HepG2 (cell line): Measurements from ENCODE around the gene RBM45. TPM values are rescaled to one million over a fixed set of nuclear protein-coding genes. Genes with fewer than 3 reads are reported as not detected.
A peak's percentile ranks its signal among the peaks of the same experiment; 100 is the strongest.

Experiments used
- CREM ChIP-seq, 2 experiments: sonication (generic) in 1 of 2; formaldehyde crosslinking in 1 of 2; IDR thresholded peaks; 2 replicates each; pipeline versions ENCODE4 v1.4.0 to v1.6.1; 2016 to 2020; ENCODE audit warnings: antibody characterized with exemption in 1 of 2, mild to moderate bottlenecking in 1 of 2, missing genetic modification reagents in 1 of 2
- DMAP1 ChIP-seq: IDR thresholded peaks from 2 replicates; pipeline ENCODE4 v1.6.1; 2016
- ELF3 ChIP-seq: IDR thresholded peaks from 2 replicates; pipeline ENCODE4 v1.6.1; 2016; ENCODE audit warnings: missing genetic modification reagents, missing compliant biosample characterization
- MBD4 ChIP-seq: IDR thresholded peaks from 2 replicates; pipeline ENCODE4 v1.6.1; 2012; ENCODE audit warnings: low read length, inconsistent platforms, borderline replicate concordance
- POLR2G ChIP-seq: fragments of 200-400 bp; formaldehyde crosslinking; IDR thresholded peaks from 2 replicates; pipeline ENCODE4 v1.6.1; 2018; ENCODE audit warnings: mild to moderate bottlenecking, low read depth, low read length, moderate library complexity
- PTBP1 ChIP-seq: fragments of 200-400 bp; formaldehyde crosslinking; IDR thresholded peaks from 2 replicates; pipeline ENCODE4 v1.6.1; 2018; ENCODE audit warnings: low read length, low read depth; ENCODE audit not compliant: poor library complexity, severe bottlenecking
- SNAPC2 ChIP-seq: sonication (generic); formaldehyde crosslinking; IDR thresholded peaks from 2 replicates; pipeline ENCODE4 v1.8.1; 2022; ENCODE audit warnings: mild to moderate bottlenecking, missing genetic modification reagents
- SSRP1 ChIP-seq: IDR thresholded peaks from 2 replicates; pipeline ENCODE4 v1.6.1; 2016; ENCODE audit warnings: control low read depth
- STAG1 ChIP-seq: sonication (generic); formaldehyde crosslinking; IDR thresholded peaks from 2 replicates; pipeline ENCODE4 v1.4.0; 2020; ENCODE audit warnings: missing genetic modification reagents
- TBX3 ChIP-seq: fragments of 450-650 bp; IDR thresholded peaks from 2 replicates; pipeline ENCODE4 v1.6.1; 2017; ENCODE audit warnings: antibody characterized with exemption, mild to moderate bottlenecking, inconsistent platforms, borderline replicate concordance
- ZFP41 ChIP-seq: sonication (generic); formaldehyde crosslinking; IDR thresholded peaks from 2 replicates; pipeline ENCODE4 v1.4.0; 2020; ENCODE audit warnings: mild to moderate bottlenecking, missing genetic modification reagents, borderline replicate concordance
- ZKSCAN5 ChIP-seq: sonication (generic); formaldehyde crosslinking; IDR thresholded peaks from 2 replicates; pipeline ENCODE4 v1.5.1; 2020; ENCODE audit warnings: mild to moderate bottlenecking, missing genetic modification reagents
- ZNF234 ChIP-seq: sonication (generic); formaldehyde crosslinking; conservative IDR thresholded peaks from 2 replicates; pipeline ENCODE4 v1.5.1; 2020; ENCODE audit warnings: mild to moderate bottlenecking, missing genetic modification reagents
- ZNF44 ChIP-seq: sonication (generic); formaldehyde crosslinking; IDR thresholded peaks from 2 replicates; pipeline ENCODE4 v1.5.1; 2020; ENCODE audit warnings: mild to moderate bottlenecking, missing genetic modification reagents
- polyA plus RNA-seq, 8 experiments: library from polyadenylated mRNA; depleted of rRNA in 3 of 8; stranded (reverse) in 7 of 8; unstranded in 1 of 8; fragments of >200 nt; fragmentation: Illumina TruSeq in 4 of 8; extraction: Trizol in 4 of 8; gene quantifications; 2 replicates each; pipeline versions ENCODE4 v1.2.1 to v1.2.3, GENCODE V29; 2011 to 2016; ENCODE audit warnings: low read depth in 4 of 8, missing spikeins in 1 of 8, mixed read lengths in 1 of 8; ENCODE audit not compliant: insufficient read depth in 1 of 8
- total RNA-seq, 5 experiments: library from RNA; depleted of rRNA; stranded (reverse); fragments of >200 nt; fragmentation: Illumina TruSeq; extraction: Trizol; gene quantifications; 2 replicates each; pipeline ENCODE4 v1.2.3, GENCODE V29; 2016; ENCODE audit warnings: low read depth in 1 of 5
- TF ChIP-seq, protein P1 (sequence below): sonication (generic); formaldehyde crosslinking; IDR thresholded peaks from 2 replicates; pipeline ENCODE4 v1.5.0; 2020; ENCODE audit warnings: mild to moderate bottlenecking, missing genetic modification reagents
- TF ChIP-seq, protein P2 (sequence below): sonication (generic); formaldehyde crosslinking; IDR thresholded peaks from 2 replicates; pipeline ENCODE4 v1.9.0; 2021; ENCODE audit warnings: missing genetic modification reagents, borderline replicate concordance
- TF ChIP-seq, protein P3 (sequence below): sonication (generic); formaldehyde crosslinking; IDR thresholded peaks from 2 replicates; pipeline ENCODE4 v1.5.0; 2020; ENCODE audit warnings: mild to moderate bottlenecking, missing genetic modification reagents, borderline replicate concordance

Gene RBM45
- total and polyA plus RNA-seq, 2 of the 13 experiments (the other 11 are each of a cell fraction or from before 2014, with no cell fraction given), result 5.7 to 25.2 TPM

DNA sequence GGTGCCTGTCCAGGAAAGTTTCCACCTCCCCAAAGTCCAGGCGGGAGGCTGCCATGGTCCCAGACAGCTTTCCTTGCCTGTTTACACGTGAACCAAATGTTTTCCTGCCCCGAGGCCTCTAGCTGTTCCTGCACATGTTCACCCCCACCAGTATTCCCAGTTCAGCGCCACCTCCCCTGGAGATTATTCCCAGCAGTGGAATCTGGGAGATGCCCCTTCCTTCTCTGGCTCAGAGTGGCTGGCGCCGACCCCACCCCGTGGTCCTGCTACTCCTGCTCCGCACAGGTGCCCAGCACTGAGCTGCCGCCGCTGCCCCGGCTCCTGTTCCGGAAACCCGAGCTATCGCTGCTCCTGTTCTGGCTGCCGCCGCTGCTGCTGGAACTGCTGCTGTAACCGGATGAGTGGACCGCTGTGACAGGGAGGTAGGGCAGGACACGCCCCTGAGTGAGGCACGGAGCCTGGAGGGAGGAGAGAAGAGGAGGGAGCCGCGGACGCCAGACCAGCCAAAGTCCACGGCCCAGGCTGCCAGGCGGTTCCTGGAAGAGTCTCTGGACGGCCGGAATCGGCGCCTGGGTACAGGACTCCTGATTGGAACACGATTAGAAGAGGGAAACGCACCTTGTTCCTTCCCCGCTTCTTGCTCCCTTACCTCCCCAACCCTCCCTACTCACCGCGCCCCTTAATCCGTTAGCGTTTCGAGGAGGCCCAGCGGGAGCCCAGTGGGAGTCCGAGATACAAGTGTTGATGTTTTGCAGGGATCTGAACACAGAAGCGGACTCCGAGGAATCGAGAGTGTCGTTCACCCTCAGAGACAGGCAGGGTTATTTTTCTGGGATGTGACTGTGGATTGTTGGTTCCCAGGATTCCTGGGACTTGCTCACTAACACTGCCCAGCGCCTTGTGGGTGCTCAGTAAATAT is 39.6 kb upstream of the RBM45 start, which contains the start of gene PDE11A (continued):
- TF ChIP-seq, protein P1, sequence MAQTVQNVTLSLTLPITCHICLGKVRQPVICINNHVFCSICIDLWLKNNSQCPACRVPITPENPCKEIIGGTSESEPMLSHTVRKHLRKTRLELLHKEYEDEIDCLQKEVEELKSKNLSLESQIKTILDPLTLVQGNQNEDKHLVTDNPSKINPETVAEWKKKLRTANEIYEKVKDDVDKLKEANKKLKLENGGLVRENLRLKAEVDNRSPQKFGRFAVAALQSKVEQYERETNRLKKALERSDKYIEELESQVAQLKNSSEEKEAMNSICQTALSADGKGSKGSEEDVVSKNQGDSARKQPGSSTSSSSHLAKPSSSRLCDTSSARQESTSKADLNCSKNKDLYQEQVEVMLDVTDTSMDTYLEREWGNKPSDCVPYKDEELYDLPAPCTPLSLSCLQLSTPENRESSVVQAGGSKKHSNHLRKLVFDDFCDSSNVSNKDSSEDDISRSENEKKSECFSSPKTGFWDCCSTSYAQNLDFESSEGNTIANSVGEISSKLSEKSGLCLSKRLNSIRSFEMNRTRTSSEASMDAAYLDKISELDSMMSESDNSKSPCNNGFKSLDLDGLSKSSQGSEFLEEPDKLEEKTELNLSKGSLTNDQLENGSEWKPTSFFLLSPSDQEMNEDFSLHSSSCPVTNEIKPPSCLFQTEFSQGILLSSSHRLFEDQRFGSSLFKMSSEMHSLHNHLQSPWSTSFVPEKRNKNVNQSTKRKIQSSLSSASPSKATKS (CRISPR knock-in tag), result no peak
- peak; percentile 79; the same call in 1 of the 2 replicates for TF ChIP-seq ELF3 (CRISPR knock-in tag)
- TF ChIP-seq, protein P2, sequence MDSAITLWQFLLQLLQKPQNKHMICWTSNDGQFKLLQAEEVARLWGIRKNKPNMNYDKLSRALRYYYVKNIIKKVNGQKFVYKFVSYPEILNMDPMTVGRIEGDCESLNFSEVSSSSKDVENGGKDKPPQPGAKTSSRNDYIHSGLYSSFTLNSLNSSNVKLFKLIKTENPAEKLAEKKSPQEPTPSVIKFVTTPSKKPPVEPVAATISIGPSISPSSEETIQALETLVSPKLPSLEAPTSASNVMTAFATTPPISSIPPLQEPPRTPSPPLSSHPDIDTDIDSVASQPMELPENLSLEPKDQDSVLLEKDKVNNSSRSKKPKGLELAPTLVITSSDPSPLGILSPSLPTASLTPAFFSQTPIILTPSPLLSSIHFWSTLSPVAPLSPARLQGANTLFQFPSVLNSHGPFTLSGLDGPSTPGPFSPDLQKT (CRISPR knock-in tag), result peak; percentile 44; the same call in 1 of the 2 replicates
- no peak for TF ChIP-seq ZFP41 (CRISPR knock-in tag)
- TF ChIP-seq ZNF44, result peak; percentile 67; the same call in 1 of the 2 replicates
- no peak for TF ChIP-seq MBD4
- no peak for TF ChIP-seq ZKSCAN5
- TF ChIP-seq DMAP1 (CRISPR knock-in tag), result peak; percentile 82
- TF ChIP-seq SSRP1, result no peak
- peak; percentile 97 for TF ChIP-seq POLR2G
- TF ChIP-seq SNAPC2 (CRISPR knock-in tag), result no peak
- no peak for TF ChIP-seq CREM (IDR thresholded peaks at IDR 0.05)
- TF ChIP-seq CREM (CRISPR knock-in tag; IDR thresholded peaks at IDR 0.05), result no peak
- no peak for TF ChIP-seq ZNF234 (CRISPR knock-in tag)
- TF ChIP-seq, protein P3, sequence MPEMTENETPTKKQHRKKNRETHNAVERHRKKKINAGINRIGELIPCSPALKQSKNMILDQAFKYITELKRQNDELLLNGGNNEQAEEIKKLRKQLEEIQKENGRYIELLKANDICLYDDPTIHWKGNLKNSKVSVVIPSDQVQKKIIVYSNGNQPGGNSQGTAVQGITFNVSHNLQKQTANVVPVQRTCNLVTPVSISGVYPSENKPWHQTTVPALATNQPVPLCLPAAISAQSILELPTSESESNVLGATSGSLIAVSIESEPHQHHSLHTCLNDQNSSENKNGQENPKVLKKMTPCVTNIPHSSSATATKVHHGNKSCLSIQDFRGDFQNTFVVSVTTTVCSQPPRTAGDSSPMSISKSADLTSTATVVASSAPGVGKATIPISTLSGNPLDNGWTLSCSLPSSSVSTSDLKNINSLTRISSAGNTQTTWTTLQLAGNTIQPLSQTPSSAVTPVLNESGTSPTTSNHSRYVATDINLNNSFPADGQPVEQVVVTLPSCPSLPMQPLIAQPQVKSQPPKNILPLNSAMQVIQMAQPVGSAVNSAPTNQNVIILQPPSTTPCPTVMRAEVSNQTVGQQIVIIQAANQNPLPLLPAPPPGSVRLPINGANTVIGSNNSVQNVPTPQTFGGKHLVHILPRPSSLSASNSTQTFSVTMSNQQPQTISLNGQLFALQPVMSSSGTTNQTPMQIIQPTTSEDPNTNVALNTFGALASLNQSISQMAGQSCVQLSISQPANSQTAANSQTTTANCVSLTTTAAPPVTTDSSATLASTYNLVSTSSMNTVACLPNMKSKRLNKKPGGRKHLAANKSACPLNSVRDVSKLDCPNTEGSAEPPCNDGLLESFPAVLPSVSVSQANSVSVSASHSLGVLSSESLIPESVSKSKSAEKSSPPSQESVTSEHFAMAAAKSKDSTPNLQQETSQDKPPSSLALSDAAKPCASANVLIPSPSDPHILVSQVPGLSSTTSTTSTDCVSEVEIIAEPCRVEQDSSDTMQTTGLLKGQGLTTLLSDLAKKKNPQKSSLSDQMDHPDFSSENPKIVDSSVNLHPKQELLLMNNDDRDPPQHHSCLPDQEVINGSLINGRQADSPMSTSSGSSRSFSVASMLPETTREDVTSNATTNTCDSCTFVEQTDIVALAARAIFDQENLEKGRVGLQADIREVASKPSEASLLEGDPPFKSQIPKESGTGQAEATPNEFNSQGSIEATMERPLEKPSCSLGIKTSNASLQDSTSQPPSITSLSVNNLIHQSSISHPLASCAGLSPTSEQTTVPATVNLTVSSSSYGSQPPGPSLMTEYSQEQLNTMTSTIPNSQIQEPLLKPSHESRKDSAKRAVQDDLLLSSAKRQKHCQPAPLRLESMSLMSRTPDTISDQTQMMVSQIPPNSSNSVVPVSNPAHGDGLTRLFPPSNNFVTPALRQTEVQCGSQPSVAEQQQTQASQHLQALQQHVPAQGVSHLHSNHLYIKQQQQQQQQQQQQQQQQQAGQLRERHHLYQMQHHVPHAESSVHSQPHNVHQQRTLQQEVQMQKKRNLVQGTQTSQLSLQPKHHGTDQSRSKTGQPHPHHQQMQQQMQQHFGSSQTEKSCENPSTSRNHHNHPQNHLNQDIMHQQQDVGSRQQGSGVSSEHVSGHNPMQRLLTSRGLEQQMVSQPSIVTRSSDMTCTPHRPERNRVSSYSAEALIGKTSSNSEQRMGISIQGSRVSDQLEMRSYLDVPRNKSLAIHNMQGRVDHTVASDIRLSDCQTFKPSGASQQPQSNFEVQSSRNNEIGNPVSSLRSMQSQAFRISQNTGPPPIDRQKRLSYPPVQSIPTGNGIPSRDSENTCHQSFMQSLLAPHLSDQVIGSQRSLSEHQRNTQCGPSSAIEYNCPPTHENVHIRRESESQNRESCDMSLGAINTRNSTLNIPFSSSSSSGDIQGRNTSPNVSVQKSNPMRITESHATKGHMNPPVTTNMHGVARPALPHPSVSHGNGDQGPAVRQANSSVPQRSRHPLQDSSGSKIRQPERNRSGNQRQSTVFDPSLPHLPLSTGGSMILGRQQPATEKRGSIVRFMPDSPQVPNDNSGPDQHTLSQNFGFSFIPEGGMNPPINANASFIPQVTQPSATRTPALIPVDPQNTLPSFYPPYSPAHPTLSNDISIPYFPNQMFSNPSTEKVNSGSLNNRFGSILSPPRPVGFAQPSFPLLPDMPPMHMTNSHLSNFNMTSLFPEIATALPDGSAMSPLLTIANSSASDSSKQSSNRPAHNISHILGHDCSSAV (CRISPR knock-in tag), result no peak
- peak; percentile 98 for TF ChIP-seq PTBP1
- peak; percentile 23; the same call in 1 of the 2 replicates for TF ChIP-seq TBX3
- no peak for TF ChIP-seq STAG1 (CRISPR knock-in tag)
